Endothelial cell of umbilical vein (primary cell): Measurements from ENCODE around the gene ADGRB2. TPM values are rescaled to one million over a fixed set of nuclear protein-coding genes. Genes with fewer than 3 reads are reported as not detected.

Experiments
- BruUV-seq: library from RNA; stranded (reverse); fragments of 400-500 nt; replicated peaks from 2 replicates; lab custom pipeline; 2021; lab: Mats Ljungman, UMichigan
- CTCF ChIA-PET: fragments of 300-600, 350-600 bp; sonication (Branson Sonifier 250); formaldehyde crosslinking; loops from one replicate; lab custom pipeline; 2021; ENCODE audit warnings: antibody characterized with exemption, inconsistent platforms; lab: Charles Lee
- POLR2A ChIA-PET: fragments of 300-600, 350-600 bp; sonication (Branson Sonifier 250); formaldehyde crosslinking; loops from one replicate; lab custom pipeline; 2021; ENCODE audit warnings: antibody characterized with exemption, inconsistent platforms; lab: Charles Lee
- DNase-seq: peaks from one replicate; pipeline ENCODE4 v3.0.0-alpha.2; 2011; ENCODE audit warnings: low read depth, low spot score
- FAIRE-seq: peaks from 2 replicates; lab custom pipeline; 2011; peaks lifted over from hg19 to GRCh38; lab: Jason Lieb, UNC
- H2AFZ ChIP-seq: 2 replicates; pipeline ENCODE4 v1.6.0; 2012; ENCODE audit warnings: low read depth, low read length, control low read depth, inconsistent platforms
- H3K27ac ChIP-seq: 2 replicates; pipeline ENCODE4 v1.5.1; 2011; ENCODE audit warnings: low read depth, mild to moderate bottlenecking, control low read depth, low read length, moderate library complexity; ENCODE audit not compliant: insufficient read depth
- H3K27me3 ChIP-seq, 2 experiments: 2 replicates each; pipeline versions ENCODE4 v1.6.0 to v1.6.1; 2011; ENCODE audit warnings: low read length in 2 of 2, mixed read lengths in 1 of 2; ENCODE audit not compliant: control insufficient read depth in 2 of 2, insufficient read depth in 2 of 2
- H3K36me3 ChIP-seq, 2 experiments: 2 replicates in 1 of 2; 3 replicates in 1 of 2; pipeline ENCODE4 v1.5.1; 2011; ENCODE audit warnings: low read length in 2 of 2, mild to moderate bottlenecking in 1 of 2, moderate library complexity in 1 of 2; ENCODE audit not compliant: control insufficient read depth in 2 of 2, insufficient read depth in 2 of 2; ENCODE audit errors: extremely low read depth in 1 of 2
- H3K4me1 ChIP-seq: 3 replicates; pipeline ENCODE4 v1.5.1; 2011; ENCODE audit warnings: mild to moderate bottlenecking, low read length; ENCODE audit not compliant: control insufficient read depth, insufficient read depth; ENCODE audit errors: extremely low read depth
- H3K4me2 ChIP-seq: 2 replicates; pipeline ENCODE4 v1.6.1; 2011; ENCODE audit warnings: low read length, control low read depth, mixed read lengths; ENCODE audit not compliant: insufficient read depth
- H3K4me3 ChIP-seq, 3 experiments: fragments of 200-600 bp in 1 of 3; sonication (generic), shearing (Covaris generic) in 1 of 3; replicated peaks in 1 of 3; 2 replicates each; pipeline ENCODE4 v1.5.1; 2011 to 2016; ENCODE audit warnings: control low read depth in 3 of 3, low read length in 3 of 3, mild to moderate bottlenecking in 2 of 3, inconsistent platforms in 1 of 3, low read depth in 1 of 3, moderate library complexity in 1 of 3; ENCODE audit not compliant: insufficient read depth in 1 of 3
- H3K79me2 ChIP-seq: 2 replicates; pipeline ENCODE4 v1.6.0; 2012; ENCODE audit warnings: low read length, inconsistent platforms; ENCODE audit not compliant: control insufficient read depth, insufficient read depth
- H3K9ac ChIP-seq: replicated peaks from 2 replicates; pipeline ENCODE3; 2011; ENCODE audit warnings: low read length, control low read depth; ENCODE audit not compliant: insufficient read depth; ENCODE audit errors: extremely low read depth
- H3K9me1 ChIP-seq: replicated peaks from 3 replicates; pipeline ENCODE4 v1.6.0; 2011; ENCODE audit warnings: mild to moderate bottlenecking, low read length; ENCODE audit not compliant: control insufficient read depth, insufficient read depth; ENCODE audit errors: extremely low read depth
- H3K9me3 ChIP-seq: replicated peaks from 2 replicates; pipeline ENCODE4 v1.5.1; 2012; ENCODE audit warnings: low read length, inconsistent platforms; ENCODE audit not compliant: control insufficient read depth, insufficient read depth
- H4K20me1 ChIP-seq: replicated peaks from 2 replicates; pipeline ENCODE3; 2011; ENCODE audit warnings: mild to moderate bottlenecking, low read length; ENCODE audit not compliant: control insufficient read depth, insufficient read depth; ENCODE audit errors: extremely low read depth
- FOS ChIP-seq: IDR thresholded peaks from 2 replicates; pipeline ENCODE4 v1.6.1; 2011; ENCODE audit warnings: mild to moderate bottlenecking, low read length, moderate library complexity, borderline replicate concordance; ENCODE audit not compliant: insufficient read depth
- GATA2 ChIP-seq: IDR thresholded peaks from 2 replicates; pipeline ENCODE4 v1.7.0; 2011; ENCODE audit warnings: low read depth, mild to moderate bottlenecking, moderate library complexity, mixed read lengths, low read length; ENCODE audit not compliant: insufficient read length, insufficient read depth
- JUN ChIP-seq: IDR thresholded peaks from 2 replicates; pipeline ENCODE4 v1.6.1; 2011; ENCODE audit warnings: borderline replicate concordance, low read depth; ENCODE audit not compliant: insufficient read length, insufficient read depth
- MYC ChIP-seq: IDR thresholded peaks from one replicate; pipeline ENCODE4 v1.6.1; 2011; ENCODE audit warnings: mild to moderate bottlenecking, low read depth, low read length
- POLR2A ChIP-seq: IDR thresholded peaks from 2 replicates; pipeline ENCODE4 v1.6.1; 2012; ENCODE audit warnings: low read depth, mild to moderate bottlenecking, control low read depth, low read length
- POLR2AphosphoS5 ChIP-seq: IDR thresholded peaks from 2 replicates; pipeline ENCODE4 v1.6.1; 2012; ENCODE audit warnings: low read depth, mild to moderate bottlenecking, control low read depth, low read length, moderate library complexity; ENCODE audit not compliant: insufficient read depth
- dilution Hi-C: fragments of 300-500 bp; cut with MboI; formaldehyde crosslinking; loops from one replicate; pipeline ENCODE4 v1.15.0; 2019; ENCODE audit warnings: low sequenced_read_pairs; ENCODE audit not compliant: extremely low pct_ligation_motif_present
- intact Hi-C: fragments of 100-400 bp; cut with micrococcal nuclease; formaldehyde crosslinking; loops from one replicate; pipeline ENCODE4 v1.10.0; 2022
- polyA plus RNA-seq, 4 experiments: library from polyadenylated mRNA; depleted of rRNA in 3 of 4; stranded (reverse) in 3 of 4; unstranded in 1 of 4; fragments of >200 nt; gene quantifications; 2 replicates each; pipeline versions ENCODE4 v1.2.1 to v1.2.3, GENCODE V29; 2011 to 2012; ENCODE audit warnings: missing spikeins in 1 of 4
- total RNA-seq: library from RNA; stranded (reverse); gene quantifications from 2 replicates; pipeline ENCODE4 v1.2.3, GENCODE V29; 2021
- TF ChIP-seq, protein P1 (sequence below), 2 donors: IDR thresholded peaks; 1 replicate in 1 of 2; 2 replicates in 1 of 2; pipeline ENCODE4 v1.5.1; 2011; ENCODE audit warnings: low read length in 2 of 2, mild to moderate bottlenecking in 2 of 2, moderate library complexity in 2 of 2, control low read depth in 1 of 2, inconsistent platforms in 1 of 2, low read depth in 1 of 2; ENCODE audit not compliant: insufficient read depth in 1 of 2; ENCODE audit errors: extremely low read depth in 1 of 2
- TF ChIP-seq, protein P2 (sequence below): IDR thresholded peaks from 2 replicates; pipeline ENCODE4 v1.6.1; 2011; ENCODE audit not compliant: insufficient read depth, insufficient read length

The ADGRB2 gene
- total and polyA plus RNA-seq, 2 donors (not counting 3 experiments of a cell fraction or from before 2014, with no cell fraction given) = 1.3 to 1.5 TPM

DNA sequence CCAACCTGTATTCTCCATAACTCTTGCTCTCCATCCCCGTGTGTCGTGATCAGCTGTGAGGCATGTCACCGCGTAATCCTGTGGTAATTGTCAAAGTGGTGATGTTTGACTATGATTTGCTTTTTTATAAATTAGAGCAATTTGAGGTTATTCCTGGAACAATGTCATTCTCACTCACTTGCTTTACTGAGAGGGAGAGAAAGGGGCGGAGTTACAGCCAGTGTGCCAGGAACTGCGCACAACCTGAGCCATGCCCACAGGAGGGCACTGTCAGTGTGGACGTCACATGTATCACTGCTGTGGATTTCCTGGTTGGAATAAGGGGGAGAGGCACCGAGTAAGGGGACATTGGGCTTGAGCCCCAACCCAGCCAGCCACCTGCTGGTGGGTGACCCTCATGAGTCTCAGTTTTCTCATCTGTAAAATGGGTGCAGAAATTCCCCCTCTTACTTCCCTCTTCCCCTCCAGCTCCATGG, 6.9 kb downstream of the ADGRB2 start:
- POLR2A ChIA-PET = no interaction called here

More for the DNA sequence above, 6.9 kb downstream of the ADGRB2 start:
- Histone ChIP-seq H3K79me2 (no peaks in the 10 kb centered on the region), H3K4me2 (no peak overlapping the region), H3K36me3 (no peaks in the 10 kb centered on the region), H3K9me1 (no peaks in the 10 kb centered on the region), H3K9ac (no peak overlapping the region), H4K20me1 (no peaks in the 10 kb centered on the region), H3K4me3 (no peak overlapping the region), H2AFZ (no peak overlapping the region), H3K27me3 (no peaks in the 10 kb centered on the region), H3K27ac (no peak overlapping the region), H3K4me1 (peaks cover 15% of the 10 kb centered on the region), H3K9me3 (no peaks in the 10 kb centered on the region)
- TF ChIP-seq POLR2AphosphoS5 (no peak), GATA2 (no peak), POLR2A (no peak), MYC (no peak), FOS (no peak), JUN (no peak)
- TF ChIP-seq, protein P1, sequence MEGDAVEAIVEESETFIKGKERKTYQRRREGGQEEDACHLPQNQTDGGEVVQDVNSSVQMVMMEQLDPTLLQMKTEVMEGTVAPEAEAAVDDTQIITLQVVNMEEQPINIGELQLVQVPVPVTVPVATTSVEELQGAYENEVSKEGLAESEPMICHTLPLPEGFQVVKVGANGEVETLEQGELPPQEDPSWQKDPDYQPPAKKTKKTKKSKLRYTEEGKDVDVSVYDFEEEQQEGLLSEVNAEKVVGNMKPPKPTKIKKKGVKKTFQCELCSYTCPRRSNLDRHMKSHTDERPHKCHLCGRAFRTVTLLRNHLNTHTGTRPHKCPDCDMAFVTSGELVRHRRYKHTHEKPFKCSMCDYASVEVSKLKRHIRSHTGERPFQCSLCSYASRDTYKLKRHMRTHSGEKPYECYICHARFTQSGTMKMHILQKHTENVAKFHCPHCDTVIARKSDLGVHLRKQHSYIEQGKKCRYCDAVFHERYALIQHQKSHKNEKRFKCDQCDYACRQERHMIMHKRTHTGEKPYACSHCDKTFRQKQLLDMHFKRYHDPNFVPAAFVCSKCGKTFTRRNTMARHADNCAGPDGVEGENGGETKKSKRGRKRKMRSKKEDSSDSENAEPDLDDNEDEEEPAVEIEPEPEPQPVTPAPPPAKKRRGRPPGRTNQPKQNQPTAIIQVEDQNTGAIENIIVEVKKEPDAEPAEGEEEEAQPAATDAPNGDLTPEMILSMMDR (IDR thresholded peaks at IDR 0.05; ENCODE audit: extremely low read depth in 1 of 2, insufficient read depth in 1 of 2, low read depth in 1 of 2, low read length in 2 of 2) = no peak
- TF ChIP-seq, protein P2, sequence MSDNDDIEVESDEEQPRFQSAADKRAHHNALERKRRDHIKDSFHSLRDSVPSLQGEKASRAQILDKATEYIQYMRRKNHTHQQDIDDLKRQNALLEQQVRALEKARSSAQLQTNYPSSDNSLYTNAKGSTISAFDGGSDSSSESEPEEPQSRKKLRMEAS = no peak
- no TSS peak for BruUV-seq
- dilution Hi-C loops (no loop called here), intact Hi-C loops (no loop called here)
- FAIRE-seq (no peak), DNase-seq (no peak)
- CTCF ChIA-PET = interaction anchor here (1.0 to 1.8 kb wide), 3 partner anchors 12 to 32 kb away, joined by 3 to 9 read pairs (median 8); no protein-coding TSS in a partner anchor
